T-helper 1 cell treated with Interleukin-12 subunit alpha and Interleukin-12 subunit beta and Interleukin-4 antibody, amounts not matched to agents 30 ng/mL and 1 ng/mL, for 36 hours (primary cell): Measurements from ENCODE around the gene DRAXIN. TPM values are rescaled to one million over a fixed set of nuclear protein-coding genes. Genes with fewer than 3 reads are reported as not detected.

ENCODE experiments used
- total RNA-seq: library from RNA; stranded (reverse); gene quantifications from 2 replicates; pipeline ENCODE4 v1.2.3, GENCODE V29; 2022

DRAXIN gene
- total RNA-seq, 1 donor from 2014 or later = 0.15 TPM

Other genes with a start within 250 kb of the DRAXIN start
- 0.20 and 0.56 TPM in 2 replicates for gene DISP3, start 212.6 kb upstream of the DRAXIN start, total RNA-seq
- gene FBXO2, start 37.3 kb upstream of the DRAXIN start, total RNA-seq = 2.0 TPM in 2 replicates
- 33.2 and 34.2 TPM in 2 replicates for gene FBXO44, start 36.8 kb upstream of the DRAXIN start, total RNA-seq
- gene FBXO6, start 27.5 kb upstream of the DRAXIN start, total RNA-seq = 30.0 and 30.9 TPM in 2 replicates
- gene MAD2L2, start 10.6 kb upstream of the DRAXIN start, total RNA-seq = 58.2 and 61.2 TPM in 2 replicates
- 48.4 and 49.4 TPM in 2 replicates for gene AGTRAP, start 44.4 kb downstream of the DRAXIN start, total RNA-seq
- not detected in 2 replicates for gene C1orf167, start 70.5 kb downstream of the DRAXIN start, total RNA-seq
- gene MTHFR, start 114.3 kb downstream of the DRAXIN start, total RNA-seq = 31.6 and 34.9 TPM in 2 replicates
- gene CLCN6, start 114.5 kb downstream of the DRAXIN start, total RNA-seq = 15.2 and 17.5 TPM in 2 replicates
- not detected in 2 replicates for gene NPPA, start 156.1 kb downstream of the DRAXIN start, total RNA-seq
- not detected in 2 replicates for gene NPPB, start 167.2 kb downstream of the DRAXIN start, total RNA-seq
- 40.9 and 41.5 TPM in 2 replicates for gene KIAA2013, start 234.7 kb downstream of the DRAXIN start, total RNA-seq
- 27.0 and 27.7 TPM in 2 replicates for gene PLOD1, start 243.0 kb downstream of the DRAXIN start, total RNA-seq